Ammon's horn (tissue), 1 donor: ENCODE results near the gene SPOCK1.

Experiments used
- DNase-seq: peaks from one replicate; pipeline ENCODE4 v3.0.0-alpha.2; 2016; ENCODE audit warnings: low spot score

The SPOCK1 gene

GRCh38 chr5:137105351-137106035 is 393.6 kb downstream of the SPOCK1 start:
- no peak for DNase-seq

- DNase-seq = no peak
Measured at GRCh38 chr5:137101544-137101943, 397.6 kb downstream of the SPOCK1 start.

- no peak for DNase-seq
Measured at GRCh38 chr5:137099651-137100050, 399.5 kb downstream of the SPOCK1 start.

DNA sequence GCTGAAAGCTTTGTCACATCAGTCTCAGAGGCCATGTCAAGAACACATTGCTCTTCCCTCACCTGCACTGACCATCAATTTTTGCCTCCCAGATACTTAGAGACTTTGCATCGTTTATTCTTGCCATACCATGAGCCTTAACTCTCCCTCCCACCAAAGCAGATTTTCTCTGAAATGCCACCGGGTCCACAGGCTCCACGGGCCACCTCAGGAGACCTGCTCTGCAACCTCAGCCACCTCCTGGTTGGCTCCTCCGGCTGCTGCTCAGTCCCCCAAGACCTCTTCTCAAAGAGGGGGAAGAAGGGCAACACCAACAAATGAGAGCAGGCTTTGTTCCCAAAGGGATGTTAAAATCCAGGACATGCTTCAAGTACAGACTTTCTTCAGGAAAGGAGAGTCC is 400.5 kb downstream of the SPOCK1 start:
- DNase-seq = no peak

DNA sequence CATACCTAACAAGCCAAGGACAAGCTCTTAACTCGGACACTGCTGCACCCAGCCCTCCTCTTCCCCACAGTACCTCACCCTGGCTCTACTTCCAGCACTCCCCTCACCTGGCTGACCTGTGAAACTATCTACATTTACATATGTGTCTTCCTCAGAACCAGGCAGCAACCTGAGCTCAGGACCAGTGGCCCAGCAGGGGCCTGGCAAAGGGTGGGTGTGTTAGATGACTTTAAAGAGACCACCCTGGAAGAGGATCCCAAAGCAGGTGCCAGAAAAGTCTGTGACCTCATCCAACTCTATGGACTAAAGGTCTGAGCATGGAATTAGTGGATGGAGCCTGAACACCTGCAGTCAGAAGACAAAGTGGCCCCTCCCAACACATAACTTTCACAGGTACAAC is 400.9 kb downstream of the SPOCK1 start:
- no peak for DNase-seq

- DNase-seq = no peak
Measured at GRCh38 chr5:137097203-137097602, 401.9 kb downstream of the SPOCK1 start.

DNA sequence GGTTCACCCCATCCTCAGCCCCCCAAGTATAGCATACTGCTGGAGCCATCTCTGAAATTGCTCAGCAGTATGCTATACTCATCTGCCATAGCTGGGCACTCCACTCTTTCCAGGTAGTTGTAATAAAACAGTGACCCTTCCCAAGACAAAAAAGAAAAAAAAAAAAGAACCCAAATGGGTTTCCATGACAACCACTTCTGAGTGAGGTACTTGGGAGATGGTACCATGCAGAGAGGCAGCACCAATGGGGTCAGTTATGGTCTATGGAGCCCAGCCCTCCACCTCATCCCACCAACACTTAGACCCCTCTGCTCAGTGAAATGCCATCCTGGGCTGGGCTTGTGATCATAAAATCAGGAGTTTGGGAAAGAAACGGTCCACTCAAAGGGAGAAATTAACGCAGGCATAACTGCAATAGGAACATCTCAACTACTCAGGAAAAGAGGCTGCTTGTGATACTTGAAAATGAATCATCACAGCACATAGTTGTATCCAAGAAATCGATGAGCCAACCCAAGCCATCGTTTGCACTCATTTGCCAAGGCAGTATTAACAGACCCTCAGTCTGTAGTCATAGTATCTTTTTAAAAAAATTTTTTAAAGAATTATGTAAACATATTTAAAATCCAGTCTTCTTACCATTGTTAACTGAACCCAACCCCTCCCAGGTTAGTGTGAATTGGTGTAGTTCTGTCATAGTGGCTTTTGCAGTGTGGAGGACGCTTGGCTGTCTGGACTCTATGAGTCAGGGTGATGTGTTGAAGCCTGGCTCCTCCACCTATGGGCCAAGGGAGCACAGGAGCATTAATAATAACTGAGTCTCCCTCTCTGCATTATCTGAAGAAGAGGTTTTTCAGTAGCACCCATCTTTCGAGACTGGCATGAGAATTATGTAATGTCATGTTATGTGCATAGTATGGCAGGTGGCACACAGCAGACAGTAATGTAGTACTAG is 402.7 kb downstream of the SPOCK1 start:
- no peak for DNase-seq

DNA sequence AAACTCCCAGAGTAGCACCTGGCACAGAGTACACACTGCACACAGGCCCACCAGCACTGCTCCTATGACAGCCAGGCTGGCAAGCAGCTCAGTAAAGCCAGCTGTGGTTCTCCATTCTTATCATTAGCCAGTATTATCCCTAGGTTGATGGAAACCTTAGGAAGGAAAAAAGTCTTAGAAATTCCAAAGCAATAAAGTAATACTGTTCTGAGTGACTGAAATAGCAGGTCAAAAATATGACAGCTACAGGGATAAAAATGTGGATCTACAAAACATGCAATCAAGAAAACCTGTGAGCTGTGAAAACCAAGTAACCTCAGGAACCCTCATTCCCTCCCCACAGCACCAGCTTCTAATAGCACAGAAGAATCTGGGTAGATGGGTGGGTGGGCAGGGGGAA is 403.5 kb downstream of the SPOCK1 start:
- no peak for DNase-seq

- DNase-seq = no peak
Measured at GRCh38 chr5:137092831-137093230, 406.3 kb downstream of the SPOCK1 start.

- DNase-seq = peak; percentile 81
Measured at GRCh38 chr5:137091472-137091871, 407.7 kb downstream of the SPOCK1 start.

DNA sequence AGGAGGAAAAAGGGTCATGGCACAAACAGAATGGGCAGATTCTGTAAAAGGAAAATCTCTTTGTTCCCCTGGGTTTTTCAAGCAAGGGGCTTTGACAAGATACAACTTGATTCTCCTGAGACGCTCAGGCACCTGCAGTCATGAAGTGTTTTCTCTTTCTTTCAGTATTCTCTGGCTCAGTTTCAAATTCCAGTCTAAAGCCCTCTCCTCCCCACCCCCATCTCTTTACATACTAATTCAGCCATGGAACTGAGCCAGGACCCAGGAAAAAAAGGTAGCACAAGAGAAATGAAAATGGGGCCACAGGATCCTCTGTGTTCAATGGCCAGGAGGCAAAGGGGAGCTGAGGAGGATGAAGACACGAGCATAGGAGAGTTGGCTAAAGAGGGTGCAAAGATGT is 408.4 kb downstream of the SPOCK1 start:
- DNase-seq = no peak

- DNase-seq = no peak
Measured at GRCh38 chr5:137090151-137090550, 409.0 kb downstream of the SPOCK1 start.

GRCh38 chr5:137088175-137088574 is 411.0 kb downstream of the SPOCK1 start:
- DNase-seq = no peak

DNA sequence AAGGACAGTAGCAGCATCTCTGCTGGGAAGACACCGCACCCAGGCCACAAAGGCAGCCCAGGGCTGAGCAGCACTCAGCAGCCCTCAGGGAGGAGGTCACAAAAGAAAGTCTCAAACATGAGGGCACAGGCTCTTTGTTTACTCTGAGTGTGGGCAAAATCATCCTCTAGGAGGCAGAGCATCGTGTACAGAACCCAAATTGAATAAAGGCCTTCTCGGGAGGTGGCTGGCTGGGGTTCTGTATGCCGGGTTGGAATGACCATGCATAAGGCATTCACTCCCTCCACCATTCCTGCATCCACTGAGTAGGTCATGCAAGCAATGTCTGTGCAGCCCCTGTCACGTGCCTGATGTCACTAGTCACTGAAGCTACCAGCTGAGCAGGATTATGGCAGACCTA is 412.8 kb downstream of the SPOCK1 start:
- DNase-seq = peak; percentile 22

DNA sequence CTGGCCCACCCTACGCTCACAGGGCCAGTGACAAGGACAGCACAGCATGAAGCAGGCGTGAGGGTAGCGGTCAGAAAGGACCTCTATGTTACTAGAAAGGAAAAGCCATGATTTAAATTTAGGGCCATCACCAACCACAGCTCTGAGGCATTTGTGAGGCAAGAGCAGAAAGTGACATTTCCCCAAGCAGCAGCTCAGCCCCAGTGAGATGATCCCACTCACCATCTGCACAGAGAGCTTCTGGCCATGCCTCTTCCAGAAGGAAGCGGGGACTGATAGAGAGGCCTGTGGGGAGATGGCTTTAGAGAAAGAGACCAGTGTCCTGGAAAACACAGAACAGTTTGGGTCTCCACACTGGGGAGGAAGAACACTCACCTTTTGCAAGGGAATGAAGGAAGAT is 413.9 kb downstream of the SPOCK1 start:
- DNase-seq = peak; percentile 56

DNA sequence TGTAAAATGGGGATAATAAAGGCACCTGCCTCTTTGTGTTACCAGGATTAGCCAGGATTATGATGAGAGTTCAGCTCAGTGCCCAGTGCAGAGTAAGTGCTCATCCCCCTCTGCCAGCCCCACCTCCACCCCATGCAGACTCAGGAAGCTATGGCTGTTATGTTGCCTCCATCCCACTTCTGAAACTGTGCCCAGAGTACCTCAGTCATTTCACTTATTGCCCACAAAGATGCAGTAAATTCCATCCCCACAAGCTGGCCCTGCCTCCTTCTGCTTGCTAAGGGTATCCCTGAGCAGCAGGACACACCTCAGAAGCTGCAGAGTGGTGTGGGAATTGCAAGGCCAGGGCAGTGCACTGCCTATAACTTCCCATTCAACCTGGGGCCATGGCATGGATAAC is 415.1 kb downstream of the SPOCK1 start:
- no peak for DNase-seq

- no peak for DNase-seq
Measured at GRCh38 chr5:137082951-137083350, 416.2 kb downstream of the SPOCK1 start.

DNA sequence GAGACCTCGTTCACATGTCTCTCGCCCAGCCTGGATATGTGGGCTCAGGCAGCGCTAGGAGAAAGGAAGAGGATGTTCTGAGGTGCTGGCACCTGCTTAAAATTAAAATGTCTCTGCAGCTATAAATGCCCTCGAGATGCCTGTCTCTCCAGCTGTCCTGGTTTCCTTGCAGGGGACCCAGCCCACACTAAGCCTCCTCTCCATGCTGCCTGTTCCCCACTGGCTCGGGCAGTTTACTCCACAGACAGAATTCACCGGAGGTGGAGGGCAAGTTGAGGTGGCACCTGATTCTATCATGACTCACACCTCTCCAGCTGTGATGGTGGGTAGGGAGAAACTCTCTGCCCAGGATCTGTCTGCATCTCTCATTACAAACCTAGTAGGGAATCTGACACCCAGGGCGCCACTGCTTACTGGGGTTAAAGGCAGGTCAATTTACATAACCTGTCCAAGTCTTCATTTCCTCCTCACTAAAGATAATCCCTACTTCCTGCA is 420.9 kb downstream of the SPOCK1 start:
- no peak for DNase-seq

DNA sequence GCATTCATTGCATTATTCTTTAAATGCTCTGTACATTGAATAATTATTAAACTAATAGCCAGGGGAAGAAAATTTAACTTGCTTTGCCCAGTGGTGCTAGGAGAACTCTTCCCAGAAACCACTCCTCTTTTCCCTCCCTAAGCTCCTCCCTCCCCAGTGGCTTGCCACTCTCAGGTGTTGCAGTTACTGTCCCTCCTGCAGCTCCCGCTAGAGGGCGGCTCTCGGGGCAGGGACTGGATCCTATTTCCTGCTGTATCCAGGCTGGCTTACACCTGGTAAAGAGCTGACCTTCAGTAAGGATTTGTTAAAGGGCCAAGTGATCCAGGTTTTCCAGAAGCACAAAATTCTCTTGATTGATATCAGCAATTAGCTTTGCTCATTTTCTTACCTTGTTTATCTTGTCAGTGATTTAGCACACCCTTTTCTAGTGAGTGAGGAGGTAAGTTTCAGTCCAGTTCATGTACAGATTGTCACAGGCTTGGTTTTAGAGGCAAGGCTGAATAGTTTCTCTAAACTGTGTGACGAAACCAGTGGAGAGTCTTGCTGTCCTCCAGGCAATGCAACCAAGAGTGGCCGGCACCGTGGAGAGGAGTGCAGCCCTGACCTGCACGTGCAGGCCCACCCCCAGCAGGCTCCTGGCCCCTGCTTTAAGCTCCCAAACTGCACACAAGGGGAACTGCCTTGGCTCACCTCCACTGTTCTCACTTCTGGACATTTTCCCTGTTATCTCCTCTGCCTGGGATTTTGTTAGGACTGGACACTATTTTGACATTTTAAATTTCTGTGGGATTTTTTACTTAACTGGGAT is 423.8 kb downstream of the SPOCK1 start:
- no peak for DNase-seq

- no peak for DNase-seq
Measured at GRCh38 chr5:137073189-137073588, 425.9 kb downstream of the SPOCK1 start.

GRCh38 chr5:137072361-137073115 is 426.6 kb downstream of the SPOCK1 start:
- DNase-seq = peak; percentile 56

DNA sequence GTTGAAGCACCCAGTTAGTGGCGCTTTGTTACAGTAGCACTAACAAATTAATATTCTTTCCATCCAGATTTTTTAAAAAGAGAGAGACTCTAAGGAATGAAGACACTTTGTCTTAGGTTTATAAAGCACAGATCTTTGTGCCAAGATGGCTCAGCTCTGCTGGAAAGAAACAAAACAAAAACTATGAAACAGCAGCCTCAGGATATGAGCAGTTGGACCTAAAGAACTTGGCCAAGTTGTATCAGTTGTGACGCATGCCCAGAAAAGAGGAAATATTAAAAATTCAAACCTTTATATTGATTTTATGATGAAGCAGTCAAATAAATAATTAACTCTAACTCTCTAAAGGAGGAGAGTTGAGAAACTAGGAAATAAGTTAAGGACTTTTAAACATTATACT is 427.2 kb downstream of the SPOCK1 start:
- no peak for DNase-seq
